ENCODE measurements around the gene PCP4.

DNA sequence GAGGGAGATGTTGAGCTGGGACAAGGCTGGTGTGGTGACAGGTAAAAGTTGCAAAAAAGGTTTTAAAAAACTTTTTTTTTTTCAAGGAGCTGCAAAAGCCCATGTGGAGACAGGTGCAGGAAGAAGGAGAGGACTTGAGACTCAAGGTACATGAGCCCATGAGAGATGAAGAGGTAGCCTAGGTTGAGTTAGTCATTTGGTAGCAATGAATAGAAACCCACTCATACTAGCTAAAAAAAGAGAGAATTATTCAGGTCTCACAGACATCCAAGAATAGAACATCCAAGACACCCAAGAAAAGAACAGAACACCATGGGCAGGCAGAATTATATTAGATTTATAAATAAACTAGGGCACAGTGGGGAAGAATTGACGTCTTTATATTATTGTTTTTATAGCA, 65.1 kb downstream of the PCP4 start:
- TF ChIP-seq CTCF (IDR thresholded peaks at IDR 0.05; ENCODE audit: borderline replicate concordance, extremely low read depth, low read length, poor library complexity, severe bottlenecking) (no peak), EZH2 (IDR thresholded peaks at IDR 0.05; ENCODE audit: borderline replicate concordance, low read depth, low read length, severe bottlenecking) (no peak)

Data from DND-41 (cell line).